Epidermal melanocyte (primary cell): Measurements from ENCODE around the gene RAD21L1.

Experiments used
- DNase-seq: peaks from one replicate; pipeline ENCODE4 v3.0.0; 2011; ENCODE audit warnings: low spot score; ENCODE audit not compliant: insufficient read length

Gene RAD21L1

DNA sequence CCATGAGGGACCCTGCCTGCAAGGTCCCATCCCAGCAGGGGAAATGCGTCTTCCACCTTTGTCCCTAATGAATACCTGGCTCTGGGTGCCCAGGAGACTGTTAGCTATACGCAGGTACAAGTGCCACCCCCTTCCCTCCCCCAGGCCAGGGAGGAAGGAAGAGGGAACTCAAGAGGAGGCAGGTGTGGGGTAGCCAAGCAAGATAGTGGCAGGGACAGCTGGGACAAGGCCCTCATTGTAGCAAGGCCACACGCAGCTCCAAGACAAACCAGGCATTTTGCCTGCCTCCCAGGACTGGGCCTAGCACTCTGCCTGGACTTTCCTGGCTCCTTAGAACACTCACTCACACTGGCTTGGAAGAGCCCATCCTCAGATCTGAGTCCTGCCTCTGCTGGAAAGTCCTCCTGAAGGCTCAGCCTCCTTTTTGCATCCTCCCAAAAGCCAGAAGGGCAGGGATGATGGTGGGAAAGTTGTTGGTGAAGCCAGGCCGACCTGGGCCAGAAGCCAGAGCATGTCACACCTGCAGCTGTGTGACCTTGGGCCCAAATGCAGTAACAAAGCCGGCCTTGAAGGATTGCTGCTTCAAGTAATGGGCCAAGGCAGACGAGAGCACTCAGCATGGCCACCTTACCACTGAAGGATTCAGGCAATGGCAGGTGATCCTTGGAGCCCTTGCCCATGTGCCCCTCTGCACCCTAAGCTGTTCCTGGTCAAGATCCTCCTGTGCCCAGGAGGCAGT lies 68.0 kb downstream of the RAD21L1 start:
- DNase-seq, result no peak

- DNase-seq, result no peak
Observed at GRCh38 chr20:1294497-1294896, 68.7 kb downstream of the RAD21L1 start.

- DNase-seq, result peak; percentile 2
Observed at GRCh38 chr20:1295276-1295930, 69.6 kb downstream of the RAD21L1 start.

- DNase-seq, result peak; percentile 12
Observed at GRCh38 chr20:1296117-1296610, 70.3 kb downstream of the RAD21L1 start.

- DNase-seq, result peak; percentile 1
Observed at GRCh38 chr20:1296922-1297321, 71.1 kb downstream of the RAD21L1 start.

DNA sequence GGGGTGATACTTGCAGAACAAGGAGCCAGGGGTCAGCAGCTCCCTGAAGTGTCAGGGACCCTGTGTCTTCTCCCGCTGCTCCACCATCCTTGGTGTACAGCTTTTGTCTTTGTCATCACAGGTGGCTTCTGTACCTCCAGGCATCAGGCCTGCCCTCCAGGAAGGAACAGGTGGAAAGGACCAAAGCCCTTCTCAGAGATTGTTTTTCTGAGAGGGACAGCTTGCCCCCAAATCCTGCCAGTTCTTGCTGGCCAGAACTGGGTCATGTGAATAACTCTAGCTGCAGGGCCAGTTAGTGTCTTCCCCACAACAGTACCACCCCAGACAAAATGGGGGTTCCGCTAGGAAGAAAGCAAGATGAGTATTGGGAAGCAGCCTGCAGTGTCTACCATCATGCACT lies 71.6 kb downstream of the RAD21L1 start:
- DNase-seq, result no peak

- DNase-seq, result no peak
Observed at GRCh38 chr20:1298166-1298565, 72.3 kb downstream of the RAD21L1 start.

GRCh38 chr20:1298888-1299511 lies 73.2 kb downstream of the RAD21L1 start:
- no peak for DNase-seq

DNA sequence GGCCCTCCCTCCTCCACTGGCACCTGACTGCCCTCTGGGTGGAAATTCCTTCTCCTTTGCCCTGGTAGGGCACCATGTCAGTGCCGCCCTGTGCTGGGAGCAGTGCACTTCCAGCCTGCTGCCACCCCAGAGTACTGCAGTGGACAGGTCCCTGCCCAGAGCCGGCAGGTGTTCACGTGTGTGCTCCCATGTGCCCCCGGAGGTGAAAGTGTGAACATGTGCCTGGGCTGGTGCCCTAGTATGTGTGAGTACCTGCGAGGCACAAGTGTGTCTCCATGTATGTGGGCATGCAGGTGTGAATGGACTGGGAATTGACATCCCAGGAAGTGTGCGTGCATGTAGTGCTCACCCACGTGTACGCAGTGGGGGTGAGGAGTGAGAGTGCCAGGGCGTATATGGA lies 73.7 kb downstream of the RAD21L1 start:
- DNase-seq, result no peak

DNA sequence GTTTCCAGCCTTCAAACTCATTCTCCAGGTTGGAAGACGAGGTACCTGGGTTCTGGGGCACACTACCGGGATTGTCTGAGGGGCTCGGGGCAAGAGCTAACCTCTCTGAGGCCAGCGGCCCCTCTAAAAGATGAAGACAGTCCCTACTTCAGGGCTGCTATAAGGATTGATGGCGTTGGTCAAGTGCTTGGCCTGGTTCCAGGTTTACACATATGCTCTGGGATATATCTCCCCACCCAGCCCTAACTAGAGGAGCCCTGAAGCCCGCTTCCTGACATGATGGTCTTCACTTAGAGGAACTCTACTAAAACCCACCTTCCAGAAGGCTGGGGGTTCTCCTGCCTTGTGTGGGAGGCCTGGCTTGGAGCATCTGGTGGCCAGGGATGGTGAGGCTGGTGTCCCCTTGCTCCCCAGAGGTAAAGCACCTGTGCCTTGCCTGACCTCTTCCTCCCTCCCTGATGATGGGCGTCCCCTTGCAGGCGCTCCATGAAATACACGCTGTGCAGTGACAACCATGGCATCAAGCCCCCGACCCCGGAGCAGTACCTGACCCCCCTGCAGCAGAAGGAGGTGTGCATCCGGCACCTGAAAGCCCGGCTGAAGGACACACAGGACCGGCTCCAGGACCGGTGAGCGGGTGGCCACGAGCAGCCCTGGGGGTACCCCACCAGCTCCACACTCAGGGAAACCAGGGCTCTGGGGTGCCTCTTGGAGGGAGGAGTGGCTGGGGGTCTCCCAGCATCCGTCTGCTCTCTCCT lies 74.4 kb downstream of the RAD21L1 start:
- DNase-seq, result no peak

DNA sequence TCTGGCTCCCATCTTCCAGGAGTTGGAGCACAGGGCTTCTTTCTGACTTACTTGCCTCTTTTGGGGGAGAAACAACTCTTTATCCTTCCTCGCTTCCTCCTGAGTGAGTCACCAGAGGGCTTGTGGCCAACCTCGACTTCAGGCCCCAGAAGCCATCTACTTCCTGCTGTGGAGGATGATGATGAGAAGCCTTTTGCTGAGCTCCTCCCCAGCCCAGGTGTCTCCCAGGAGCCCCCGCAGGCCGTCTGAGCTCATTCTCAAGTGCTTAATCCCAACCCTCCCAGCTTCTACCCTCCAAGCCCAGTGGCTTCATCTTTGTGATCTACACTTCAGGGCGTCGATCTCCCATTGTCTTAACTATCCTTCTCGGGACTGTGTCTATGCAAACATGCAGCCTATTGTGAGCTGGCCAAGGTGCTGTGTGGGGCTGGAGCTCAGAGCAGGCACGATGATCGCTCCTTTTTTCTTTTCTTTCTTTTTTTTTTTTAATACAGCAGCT lies 75.2 kb downstream of the RAD21L1 start:
- DNase-seq, result no peak

- DNase-seq, result peak; percentile 1
Observed at GRCh38 chr20:1302685-1303541, 77.1 kb downstream of the RAD21L1 start.

DNA sequence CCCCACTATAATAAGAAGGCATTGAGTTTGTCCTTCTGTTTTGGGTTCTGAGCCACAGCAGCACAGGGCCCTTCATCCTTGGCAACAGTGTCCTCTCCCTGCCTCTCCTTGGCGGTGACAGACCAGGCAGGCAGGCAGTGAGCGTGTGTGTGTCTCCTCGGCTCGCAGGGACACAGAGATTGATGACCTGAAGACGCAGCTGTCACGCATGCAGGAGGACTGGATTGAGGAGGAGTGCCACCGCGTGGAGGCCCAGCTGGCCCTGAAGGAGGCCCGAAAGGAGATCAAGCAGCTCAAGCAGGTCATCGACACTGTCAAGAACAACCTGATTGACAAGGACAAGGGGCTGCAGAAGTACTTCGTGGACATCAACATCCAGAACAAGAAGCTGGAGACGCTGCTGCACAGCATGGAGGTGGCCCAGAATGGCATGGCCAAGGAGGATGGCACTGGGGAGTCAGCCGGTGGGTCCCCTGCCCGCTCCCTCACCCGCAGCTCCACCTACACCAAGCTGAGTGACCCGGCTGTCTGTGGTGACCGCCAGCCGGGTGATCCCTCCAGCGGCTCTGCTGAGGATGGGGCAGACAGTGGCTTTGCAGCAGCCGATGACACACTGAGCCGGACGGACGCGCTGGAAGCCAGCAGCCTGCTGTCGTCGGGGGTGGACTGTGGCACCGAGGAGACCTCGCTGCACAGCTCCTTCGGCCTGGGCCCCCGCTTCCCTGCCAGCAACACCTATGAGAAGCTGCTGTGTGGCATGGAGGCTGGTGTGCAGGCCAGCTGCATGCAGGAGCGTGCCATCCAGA lies 79.1 kb downstream of the RAD21L1 start:
- DNase-seq, result no peak
